ENCODE measurements around the gene KREMEN2.

GRCh38 chr16:2985893-2986355 is 21.8 kb downstream of the KREMEN2 start:
- TF ChIP-seq USF2 (IDR thresholded peaks at IDR 0.05) (no peak), CTCF (IDR thresholded peaks at IDR 0.05) (no peak), MAFK (IDR thresholded peaks at IDR 0.05; ENCODE audit: partially characterized antibody) (no peak), E2F6 (IDR thresholded peaks at IDR 0.05; ENCODE audit: borderline replicate concordance, low read depth) (no peak), HOXB5 (CRISPR knock-in tag; IDR thresholded peaks at IDR 0.05) (no peak), RNF2 (IDR thresholded peaks at IDR 0.05; ENCODE audit: borderline replicate concordance, low read depth) (no peak)
